ENCODE results near the gene CIPC.

CIPC gene

DNA sequence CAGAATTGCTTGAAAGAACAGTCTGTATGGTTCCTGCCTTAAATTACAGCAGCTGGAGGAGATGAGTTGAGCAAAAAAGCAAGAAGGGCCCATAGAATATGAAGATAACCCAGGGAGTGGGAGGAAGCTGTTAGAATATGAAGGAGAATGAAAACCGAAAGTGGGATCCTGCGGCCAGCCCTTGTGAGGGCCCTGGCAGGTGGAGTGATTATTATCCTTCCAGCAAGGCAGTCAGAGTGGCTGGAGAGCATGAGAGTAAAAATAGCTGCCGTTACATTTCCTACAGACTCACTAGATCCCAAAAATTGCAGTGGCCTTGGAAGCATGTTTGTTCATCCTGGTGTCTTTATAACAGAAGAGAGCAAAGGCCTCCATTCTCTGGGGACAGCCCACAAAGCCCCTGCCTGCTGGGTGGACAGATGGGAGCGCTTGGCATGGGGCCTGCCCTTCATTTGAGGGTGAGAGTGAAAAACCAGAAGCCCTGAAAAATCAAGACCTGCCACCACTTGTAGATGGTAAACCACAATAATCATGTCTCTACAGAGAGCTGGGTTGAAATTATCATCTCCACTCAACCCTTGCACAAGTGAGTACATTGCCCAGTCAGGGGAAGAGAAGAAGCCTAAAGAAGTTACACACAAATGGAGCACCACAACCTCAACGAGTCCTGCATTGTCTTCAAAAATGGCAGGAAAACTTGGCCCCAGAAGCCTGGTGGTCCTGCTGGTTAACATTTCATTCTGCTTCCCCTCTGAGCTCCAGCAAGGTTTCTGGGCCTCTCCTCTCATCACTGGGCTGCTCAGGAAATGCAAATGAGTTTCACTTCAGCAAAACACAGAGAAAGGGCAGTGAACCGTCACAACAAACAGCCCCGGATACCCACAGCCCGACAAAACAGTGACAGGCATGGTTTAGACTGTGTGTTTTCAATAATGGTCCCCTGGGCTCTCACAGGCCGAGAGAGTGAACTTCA is 23.0 kb downstream of the CIPC start:
- peaks cover 22% of the 10 kb centered on the region for H3K36me3 ChIP-seq (ENCODE audit: control insufficient read depth, insufficient read depth, low read length, severe bottlenecking)
- no peaks in the 10 kb centered on the region for H3K9me3 ChIP-seq (ENCODE audit: control insufficient read depth, low read length)
- DNase-seq (ENCODE audit: low read depth) = no peak
- peaks cover 22% of the 10 kb centered on the region for H3K4me1 ChIP-seq (ENCODE audit: control insufficient read depth, insufficient read depth, low read length)
- H3K27me3 ChIP-seq (replicated peaks; ENCODE audit: control insufficient read depth, insufficient read depth, low read length) = peaks cover 19% of the 10 kb centered on the region
- H3K9ac ChIP-seq (ENCODE audit: low read length) = no peak overlapping the region
- H3K4me3 ChIP-seq (ENCODE audit: low read length) = no peak overlapping the region

DNA sequence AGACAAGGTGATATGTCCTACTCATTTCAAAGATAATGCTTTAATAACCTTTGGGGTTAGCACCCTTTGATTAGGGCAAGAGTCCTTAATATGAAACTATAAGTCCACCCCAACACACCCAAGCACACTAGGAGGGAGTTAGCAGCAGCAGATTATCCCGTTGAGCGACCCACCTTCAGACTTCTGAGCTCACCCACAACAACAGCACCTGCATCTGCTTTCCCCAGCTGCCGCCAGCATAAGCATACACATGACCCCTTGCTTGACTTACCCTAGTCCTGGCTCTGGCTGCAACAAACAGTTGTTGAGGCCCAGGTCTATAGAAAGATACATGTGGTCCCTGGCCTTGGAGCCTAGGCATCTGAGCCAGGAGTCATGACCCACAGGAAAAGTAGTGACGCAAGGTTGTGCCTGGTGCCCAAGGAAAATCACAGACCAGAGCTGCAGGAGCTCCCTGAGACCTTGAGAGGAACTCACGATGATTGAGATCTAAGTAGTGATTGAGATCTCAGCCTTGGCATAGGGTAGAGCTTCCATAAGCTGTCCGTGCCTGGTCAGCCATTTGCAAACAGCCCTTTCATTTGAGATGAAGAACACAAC is 24.6 kb downstream of the CIPC start:
- no peak overlapping the region for H3K4me3 ChIP-seq (ENCODE audit: low read length)
- H3K9ac ChIP-seq (ENCODE audit: low read length) = no peak overlapping the region
- H3K9me3 ChIP-seq (ENCODE audit: control insufficient read depth, low read length) = no peaks in the 10 kb centered on the region
- peaks cover 22% of the 10 kb centered on the region for H3K4me1 ChIP-seq (ENCODE audit: control insufficient read depth, insufficient read depth, low read length)
- H3K27me3 ChIP-seq (replicated peaks; ENCODE audit: control insufficient read depth, insufficient read depth, low read length) = peaks cover 34% of the 10 kb centered on the region
- no peak for DNase-seq (ENCODE audit: low read depth)
- peaks cover 12% of the 10 kb centered on the region for H3K36me3 ChIP-seq (ENCODE audit: control insufficient read depth, insufficient read depth, low read length, severe bottlenecking)

DNA sequence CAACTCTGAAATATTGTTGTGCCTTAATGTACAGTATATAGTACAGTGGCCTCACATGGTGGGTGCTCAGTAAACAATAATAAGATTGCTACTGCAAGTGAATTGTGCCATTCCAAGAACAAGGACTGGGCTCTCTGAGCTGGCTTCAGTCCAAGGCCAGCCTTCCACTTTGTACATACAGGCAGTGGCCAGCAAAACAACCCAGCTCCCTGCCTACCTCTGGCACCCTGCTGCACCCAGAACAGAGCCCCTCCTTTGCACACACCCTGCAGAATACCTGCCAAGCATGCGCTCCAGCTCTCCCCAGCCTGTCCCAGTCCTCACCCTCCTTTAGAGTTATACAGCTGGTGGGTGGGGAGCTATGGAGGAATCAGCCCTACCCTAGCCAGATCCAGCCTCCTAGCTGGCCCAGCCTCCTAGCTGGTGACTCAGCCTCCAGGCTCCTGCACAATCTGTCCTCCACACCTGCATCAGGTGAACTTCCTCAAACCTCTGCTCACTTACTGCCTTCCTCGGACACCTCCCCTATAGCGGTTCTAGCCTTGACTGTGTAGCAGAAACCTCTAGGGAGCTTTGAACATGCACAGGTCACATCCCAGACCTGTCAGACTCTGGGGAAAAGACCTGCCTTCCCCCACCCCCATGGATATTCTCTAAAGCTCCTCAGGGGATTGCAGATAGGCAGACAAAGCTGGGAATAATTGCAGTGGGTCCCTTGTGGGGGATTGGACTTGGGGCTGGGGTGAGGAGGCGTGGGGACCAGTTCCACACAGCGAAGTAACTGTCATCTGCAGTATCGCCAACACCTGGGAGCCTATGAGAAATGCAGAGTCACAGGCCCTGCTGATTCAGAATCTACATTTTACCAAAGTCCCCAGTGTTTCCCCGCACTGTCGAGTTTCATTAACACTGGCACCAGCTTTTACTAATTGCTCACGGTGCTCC is 25.6 kb downstream of the CIPC start:
- Histone ChIP-seq H3K27me3 (replicated peaks; ENCODE audit: control insufficient read depth, insufficient read depth, low read length) (peaks cover 43% of the 10 kb centered on the region), H3K36me3 (ENCODE audit: control insufficient read depth, insufficient read depth, low read length, severe bottlenecking) (peaks cover 10% of the 10 kb centered on the region), H3K9ac (ENCODE audit: low read length) (no peak overlapping the region), H3K4me1 (ENCODE audit: control insufficient read depth, insufficient read depth, low read length) (peaks cover 22% of the 10 kb centered on the region), H3K9me3 (ENCODE audit: control insufficient read depth, low read length) (no peaks in the 10 kb centered on the region), H3K4me3 (ENCODE audit: low read length) (no peak overlapping the region)
- no peak for DNase-seq (ENCODE audit: low read depth)

DNA sequence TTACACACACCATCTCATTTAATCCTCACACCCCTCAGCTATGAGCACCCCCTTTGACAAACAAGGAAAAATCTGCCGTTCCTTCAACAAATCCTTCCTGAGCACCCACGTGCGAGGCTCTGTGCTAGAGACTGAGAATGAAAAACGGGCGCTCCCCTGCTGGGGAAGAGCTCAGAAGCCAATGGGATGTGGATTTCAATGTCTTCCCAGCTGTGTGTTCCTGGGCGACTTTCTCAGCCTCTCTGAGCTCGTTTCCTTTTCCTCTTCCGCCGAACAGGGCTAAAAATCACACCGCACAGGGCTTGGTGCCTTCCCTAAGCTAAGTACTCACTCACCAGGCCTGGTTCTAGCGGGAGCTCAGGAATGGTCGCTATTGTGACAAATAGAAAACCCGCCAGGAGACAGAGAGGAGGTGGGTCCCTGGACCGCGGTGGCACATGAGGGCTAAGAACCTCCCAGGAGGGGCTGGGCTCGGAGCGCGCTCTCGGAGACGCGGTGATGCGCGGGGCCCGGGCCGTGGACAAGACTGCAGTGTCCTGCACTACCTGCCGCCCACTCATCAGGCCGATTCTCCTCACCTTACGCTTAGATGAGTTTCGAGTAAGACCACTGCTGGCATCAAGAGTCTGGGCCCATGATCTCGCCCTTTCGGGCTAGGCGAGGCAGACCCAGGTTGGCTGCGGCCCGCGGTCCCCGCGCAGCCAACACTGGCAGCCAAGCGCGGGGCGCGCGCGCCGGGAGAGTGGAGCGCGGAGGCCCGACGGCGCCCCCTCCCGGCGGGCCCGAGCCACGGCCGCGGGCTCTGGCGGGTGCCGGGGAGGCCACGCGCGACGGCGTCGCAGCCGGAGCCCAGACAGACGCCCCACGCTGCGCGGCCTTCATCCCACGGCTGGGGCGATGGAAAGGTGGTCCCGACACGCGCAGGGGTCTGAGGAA is 26.6 kb downstream of the CIPC start:
- Histone ChIP-seq H3K9ac (ENCODE audit: low read length) (peak overlapping the region; percentile 32), H3K36me3 (ENCODE audit: control insufficient read depth, insufficient read depth, low read length, severe bottlenecking) (peaks cover 5% of the 10 kb centered on the region), H3K9me3 (ENCODE audit: control insufficient read depth, low read length) (no peaks in the 10 kb centered on the region), H3K27me3 (replicated peaks; ENCODE audit: control insufficient read depth, insufficient read depth, low read length) (peaks cover 50% of the 10 kb centered on the region), H3K4me1 (ENCODE audit: control insufficient read depth, insufficient read depth, low read length) (peaks cover 22% of the 10 kb centered on the region), H3K4me3 (ENCODE audit: low read length) (peak overlapping the region; percentile 78)
- DNase-seq (ENCODE audit: low read depth) = peak; percentile 78

DNA sequence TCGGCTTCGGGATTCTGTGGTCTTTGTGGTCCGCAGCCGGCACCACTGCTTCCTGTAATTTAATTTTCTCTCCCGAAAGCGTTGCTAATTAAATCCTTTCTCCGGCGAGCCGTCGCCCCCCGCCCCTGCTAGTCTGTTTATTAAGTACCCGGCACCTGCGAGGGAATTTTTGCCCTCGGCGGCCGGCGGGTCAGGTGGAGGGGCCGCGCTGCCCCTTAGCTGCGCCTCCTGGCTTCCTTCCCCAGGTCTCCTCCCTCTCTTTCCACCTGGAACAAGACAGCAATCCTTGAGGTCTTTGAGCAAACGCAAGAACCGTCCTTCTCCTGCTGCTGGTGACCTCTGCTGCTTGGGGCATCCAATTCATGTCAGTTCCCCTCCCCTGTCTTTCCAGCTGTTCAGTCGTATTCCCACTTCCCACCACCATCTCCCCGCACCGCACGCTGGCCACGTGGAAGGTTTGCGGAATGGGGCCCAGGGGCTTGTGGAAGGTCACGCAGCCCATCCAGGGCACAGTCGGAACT is 27.3 kb downstream of the CIPC start:
- Histone ChIP-seq H3K4me1 (ENCODE audit: control insufficient read depth, insufficient read depth, low read length) (peaks cover 22% of the 10 kb centered on the region), H3K4me3 (ENCODE audit: low read length) (peak overlapping the region; percentile 78), H3K9me3 (ENCODE audit: control insufficient read depth, low read length) (no peaks in the 10 kb centered on the region), H3K9ac (ENCODE audit: low read length) (no peak overlapping the region), H3K36me3 (ENCODE audit: control insufficient read depth, insufficient read depth, low read length, severe bottlenecking) (no peaks in the 10 kb centered on the region), H3K27me3 (replicated peaks; ENCODE audit: control insufficient read depth, insufficient read depth, low read length) (peaks cover 50% of the 10 kb centered on the region)
- no peak for DNase-seq (ENCODE audit: low read depth)

DNA sequence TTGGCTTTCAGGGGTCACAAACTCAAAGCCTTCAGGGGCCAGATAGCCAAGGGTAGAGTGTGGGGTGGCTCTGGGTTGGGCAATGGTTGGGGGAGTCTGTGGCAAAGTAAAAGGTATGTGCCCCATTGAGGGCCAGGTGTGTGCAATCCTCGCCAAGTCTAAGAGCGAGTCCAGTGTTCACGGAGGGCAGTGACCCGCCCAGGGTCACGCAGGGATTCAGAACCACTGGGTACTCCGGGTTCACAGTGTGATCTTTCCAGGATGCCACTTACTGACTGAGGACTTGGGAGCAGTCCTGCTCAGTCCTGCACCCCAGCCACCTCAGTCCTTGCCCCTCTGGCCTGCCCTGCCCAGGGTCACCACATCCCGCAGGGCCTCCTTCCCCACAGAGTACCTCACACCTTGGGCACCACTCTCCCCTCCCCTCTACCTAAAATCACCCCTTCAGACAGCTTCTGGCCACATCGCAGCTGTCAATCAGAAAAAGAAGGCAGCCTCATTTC is 27.8 kb downstream of the CIPC start:
- no peaks in the 10 kb centered on the region for H3K36me3 ChIP-seq (ENCODE audit: control insufficient read depth, insufficient read depth, low read length, severe bottlenecking)
- peaks cover 22% of the 10 kb centered on the region for H3K4me1 ChIP-seq (ENCODE audit: control insufficient read depth, insufficient read depth, low read length)
- H3K4me3 ChIP-seq (ENCODE audit: low read length) = no peak overlapping the region
- no peak overlapping the region for H3K9ac ChIP-seq (ENCODE audit: low read length)
- H3K9me3 ChIP-seq (ENCODE audit: control insufficient read depth, low read length) = no peaks in the 10 kb centered on the region
- peaks cover 54% of the 10 kb centered on the region for H3K27me3 ChIP-seq (replicated peaks; ENCODE audit: control insufficient read depth, insufficient read depth, low read length)
- DNase-seq (ENCODE audit: low read depth) = no peak

DNA sequence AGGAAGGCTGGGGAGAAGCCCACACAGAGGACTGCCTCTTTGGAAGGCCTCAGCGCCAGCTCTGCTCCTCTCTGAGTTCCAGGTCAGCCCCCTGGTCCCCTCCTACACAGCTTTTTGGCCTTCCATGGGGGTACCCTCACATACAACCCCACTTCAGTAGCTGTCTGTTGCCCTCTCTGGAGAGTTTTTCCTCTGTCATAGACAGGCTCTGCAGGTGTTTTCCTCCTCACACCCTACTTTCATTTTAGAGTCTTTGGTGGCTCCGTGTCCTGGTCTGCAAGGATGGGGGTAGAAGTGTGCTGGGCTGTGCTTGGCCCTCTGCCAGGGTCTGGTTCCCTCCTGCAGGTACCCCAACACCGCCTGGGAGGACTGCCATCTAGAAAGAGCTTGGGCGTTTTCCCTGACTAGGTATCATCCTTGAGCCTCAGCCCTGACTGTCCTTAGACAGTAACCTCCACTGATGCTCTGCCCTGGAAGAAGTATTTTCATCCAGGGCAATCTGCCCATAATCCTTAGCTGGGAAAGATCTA is 28.5 kb downstream of the CIPC start:
- H3K9ac ChIP-seq (ENCODE audit: low read length) = no peak overlapping the region
- no peaks in the 10 kb centered on the region for H3K9me3 ChIP-seq (ENCODE audit: control insufficient read depth, low read length)
- DNase-seq (ENCODE audit: low read depth) = no peak
- H3K4me1 ChIP-seq (ENCODE audit: control insufficient read depth, insufficient read depth, low read length) = peaks cover 22% of the 10 kb centered on the region
- no peaks in the 10 kb centered on the region for H3K36me3 ChIP-seq (ENCODE audit: control insufficient read depth, insufficient read depth, low read length, severe bottlenecking)
- no peak overlapping the region for H3K4me3 ChIP-seq (ENCODE audit: low read length)
- peaks cover 59% of the 10 kb centered on the region for H3K27me3 ChIP-seq (replicated peaks; ENCODE audit: control insufficient read depth, insufficient read depth, low read length)

DNA sequence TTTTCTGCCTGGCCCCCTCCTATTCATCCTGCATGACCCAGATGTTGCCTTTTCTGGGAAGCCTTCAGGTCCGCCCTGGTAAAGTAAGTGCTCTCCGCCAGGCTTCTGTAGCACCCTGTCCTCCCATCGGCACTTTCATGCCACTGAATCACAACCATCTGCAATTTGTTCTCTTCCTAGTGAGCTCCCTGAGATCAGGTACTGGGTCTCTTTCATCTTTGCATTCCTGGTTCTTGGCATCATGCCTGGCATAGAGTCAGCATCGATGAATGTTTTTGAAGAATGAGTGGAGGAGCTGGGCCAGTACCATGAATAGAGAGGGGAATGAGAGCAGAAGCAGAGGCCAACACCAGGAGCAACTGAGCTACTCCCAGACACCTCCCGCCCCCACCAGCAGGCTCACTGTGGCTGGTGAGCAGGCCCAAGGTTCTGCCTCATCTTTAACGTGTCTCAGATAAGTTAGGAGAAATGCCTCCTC is 30.4 kb downstream of the CIPC start:
- Histone ChIP-seq H3K9ac (ENCODE audit: low read length) (no peak overlapping the region), H3K4me3 (ENCODE audit: low read length) (no peak overlapping the region), H3K9me3 (ENCODE audit: control insufficient read depth, low read length) (no peaks in the 10 kb centered on the region), H3K4me1 (ENCODE audit: control insufficient read depth, insufficient read depth, low read length) (peaks cover 12% of the 10 kb centered on the region), H3K36me3 (ENCODE audit: control insufficient read depth, insufficient read depth, low read length, severe bottlenecking) (no peaks in the 10 kb centered on the region), H3K27me3 (replicated peaks; ENCODE audit: control insufficient read depth, insufficient read depth, low read length) (peaks cover 74% of the 10 kb centered on the region)
- DNase-seq (ENCODE audit: low read depth) = no peak

DNA sequence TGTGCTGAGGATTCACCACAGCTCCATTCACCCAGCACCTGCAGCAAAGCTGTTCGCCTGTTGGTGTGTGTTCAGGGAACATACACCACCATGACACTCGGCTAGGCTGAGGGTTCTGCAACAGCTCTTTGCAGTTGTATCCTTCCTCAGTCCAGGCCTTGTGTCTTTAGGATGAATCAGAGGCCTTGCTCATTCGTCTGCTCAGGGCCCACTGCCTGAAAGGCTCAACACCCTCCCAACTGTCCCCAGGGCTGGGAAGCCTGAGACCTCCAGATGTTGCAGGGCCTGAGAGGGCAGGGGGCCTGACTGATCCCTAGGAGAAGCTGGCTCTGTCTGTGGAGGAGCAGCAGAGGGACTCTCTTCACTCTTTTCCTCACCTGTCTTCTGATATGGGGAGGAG is 32.3 kb downstream of the CIPC start:
- H3K9ac ChIP-seq (ENCODE audit: low read length) = no peak overlapping the region
- no peaks in the 10 kb centered on the region for H3K4me1 ChIP-seq (ENCODE audit: control insufficient read depth, insufficient read depth, low read length)
- no peaks in the 10 kb centered on the region for H3K9me3 ChIP-seq (ENCODE audit: control insufficient read depth, low read length)
- no peak overlapping the region for H3K4me3 ChIP-seq (ENCODE audit: low read length)
- H3K36me3 ChIP-seq (ENCODE audit: control insufficient read depth, insufficient read depth, low read length, severe bottlenecking) = no peaks in the 10 kb centered on the region
- peaks cover 79% of the 10 kb centered on the region for H3K27me3 ChIP-seq (replicated peaks; ENCODE audit: control insufficient read depth, insufficient read depth, low read length)
- DNase-seq (ENCODE audit: low read depth) = no peak

DNA sequence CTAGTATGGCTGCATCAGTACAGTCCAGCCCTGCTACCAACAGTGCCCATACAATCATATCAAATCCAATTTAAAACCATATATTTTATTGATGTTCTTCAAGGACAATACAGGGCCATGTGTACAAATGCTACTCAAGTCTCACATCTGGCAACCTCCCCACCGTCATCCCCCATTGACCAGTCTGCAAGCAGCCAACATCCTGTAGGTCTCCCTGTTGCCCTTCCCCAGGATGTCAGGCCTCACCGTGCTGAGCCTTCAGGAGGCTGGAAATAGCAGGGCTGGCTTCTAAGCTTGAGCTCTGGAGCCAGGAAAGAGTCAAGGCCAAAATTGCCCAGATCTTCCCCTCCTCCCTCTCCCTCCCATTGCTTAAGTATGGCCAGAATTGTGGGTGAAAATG is 33.1 kb downstream of the CIPC start:
- Histone ChIP-seq H3K9me3 (ENCODE audit: control insufficient read depth, low read length) (no peaks in the 10 kb centered on the region), H3K27me3 (replicated peaks; ENCODE audit: control insufficient read depth, insufficient read depth, low read length) (peaks cover 79% of the 10 kb centered on the region), H3K4me3 (ENCODE audit: low read length) (no peak overlapping the region), H3K4me1 (ENCODE audit: control insufficient read depth, insufficient read depth, low read length) (no peaks in the 10 kb centered on the region), H3K9ac (ENCODE audit: low read length) (no peak overlapping the region), H3K36me3 (ENCODE audit: control insufficient read depth, insufficient read depth, low read length, severe bottlenecking) (no peaks in the 10 kb centered on the region)
- no peak for DNase-seq (ENCODE audit: low read depth)

Data from adipocyte (in vitro differentiated cells).